K562 (cell line): ENCODE data around the gene PGAP2. TPM values are rescaled to one million over a fixed set of nuclear protein-coding genes. Genes with fewer than 3 reads are reported as not detected.

Experiments used
- COPS2 ChIP-seq: fragments of 450-650 bp; conservative IDR thresholded peaks from 2 replicates; pipeline ENCODE4 v1.6.1; 2016; ENCODE audit warnings: mild to moderate bottlenecking, moderate library complexity
- CTBP1 ChIP-seq: fragments of 450-650 bp; IDR thresholded peaks from 2 replicates; pipeline ENCODE4 v1.6.1; 2016; ENCODE audit warnings: borderline replicate concordance
- ELF4 ChIP-seq: fragments of 450-650 bp; formaldehyde crosslinking; IDR thresholded peaks from 2 replicates; pipeline ENCODE4 v1.4.0; 2022; ENCODE audit warnings: missing genetic modification characterization
- MXD1 ChIP-seq: fragments of 250-450 bp; sonication (Bioruptor Pico); IDR thresholded peaks from 2 replicates; pipeline ENCODE4 v1.8.0; 2021; ENCODE audit warnings: borderline replicate concordance, mild to moderate bottlenecking, moderate library complexity; ENCODE audit not compliant: poor library complexity, severe bottlenecking
- OTX1 ChIP-seq: fragments of 450-650 bp; formaldehyde crosslinking; IDR thresholded peaks from 2 replicates; pipeline ENCODE4 v1.4.0; 2022; ENCODE audit warnings: mild to moderate bottlenecking
- PHF20 ChIP-seq: fragments of 450-650 bp; IDR thresholded peaks from 2 replicates; pipeline ENCODE4 v1.6.1; 2018; ENCODE audit not compliant: partially characterized antibody
- PTBP1 ChIP-seq: fragments of 200-400 bp; formaldehyde crosslinking; IDR thresholded peaks from 2 replicates; pipeline ENCODE4 v1.6.1; 2017; ENCODE audit warnings: low read depth, low read length
- PTTG1 ChIP-seq: fragments of 450-650 bp; IDR thresholded peaks from 2 replicates; pipeline ENCODE4 v1.6.1; 2016; ENCODE audit warnings: low read depth, mild to moderate bottlenecking, missing genetic modification characterization, missing compliant biosample characterization
- RAD21 ChIP-seq, 2 experiments: fragments of 250-450 bp in 1 of 2; fragments of 450-650 bp in 1 of 2; sonication (Bioruptor Pico) in 1 of 2; formaldehyde crosslinking in 1 of 2; IDR thresholded peaks in 1 of 2; conservative IDR thresholded peaks in 1 of 2; 2 replicates each; pipeline versions ENCODE4 v1.4.0 to v1.8.0; 2020 to 2022; ENCODE audit warnings: mild to moderate bottlenecking in 2 of 2, moderate library complexity in 1 of 2
- SRSF1 ChIP-seq: fragments of 200-400 bp; formaldehyde crosslinking; IDR thresholded peaks from 2 replicates; pipeline ENCODE4 v1.6.1; 2017; ENCODE audit warnings: mild to moderate bottlenecking, low read depth, low read length, moderate library complexity
- TARDBP ChIP-seq: fragments of 450-650 bp; IDR thresholded peaks from 2 replicates; pipeline ENCODE4 v1.6.1; 2016
- THAP12 ChIP-seq: fragments of 250-450 bp; sonication (Bioruptor Pico); IDR thresholded peaks from 2 replicates; pipeline ENCODE4 v1.9.0; 2021; ENCODE audit warnings: mild to moderate bottlenecking, inconsistent platforms
- XRCC5 ChIP-seq: fragments of 200-400 bp; formaldehyde crosslinking; IDR thresholded peaks from 2 replicates; pipeline ENCODE4 v1.6.1; 2017; ENCODE audit warnings: low read depth, mild to moderate bottlenecking, low read length
- ZBTB1 ChIP-seq: sonication (generic); formaldehyde crosslinking; IDR thresholded peaks from 2 replicates; pipeline ENCODE4 v1.8.1; 2023; ENCODE audit warnings: missing genetic modification reagents, low read depth, mild to moderate bottlenecking, borderline replicate concordance
- ZNF133 ChIP-seq: fragments of 250-450 bp; sonication (Bioruptor Pico); IDR thresholded peaks from 2 replicates; pipeline ENCODE4 v1.4.0; 2020; ENCODE audit warnings: mild to moderate bottlenecking
- ZNF140 ChIP-seq: fragments of 250-450 bp; sonication (Bioruptor Pico); IDR thresholded peaks from 2 replicates; pipeline ENCODE4 v1.8.0; 2021; ENCODE audit warnings: moderate library complexity, mild to moderate bottlenecking, inconsistent platforms
- ZNF518B ChIP-seq: fragments of 250-450 bp; sonication (Bioruptor Pico); IDR thresholded peaks from 2 replicates; pipeline ENCODE4 v1.5.0; 2021; ENCODE audit warnings: mild to moderate bottlenecking, moderate library complexity
- polyA plus RNA-seq, 8 experiments: library from polyadenylated mRNA; depleted of rRNA in 4 of 8; stranded (reverse) in 5 of 8; unstranded in 3 of 8; fragments of >200 nt; fragmentation: Nextera tagmentation in 2 of 8; fragmentation: Illumina TruSeq in 1 of 8; extraction: Ambion mirVana in 2 of 8; extraction: Trizol in 1 of 8; gene quantifications; 2 replicates each; pipeline versions ENCODE4 v1.2.1 to v1.2.3, GENCODE V29; 2011 to 2014; ENCODE audit warnings: inconsistent platforms in 1 of 8, missing spikeins in 1 of 8
- total RNA-seq, 7 experiments: library from RNA; depleted of rRNA in 6 of 7; stranded (reverse); fragments of >200 nt in 6 of 7; fragmentation: Illumina TruSeq in 2 of 7; extraction: Trizol in 2 of 7; gene quantifications; 2 replicates each; pipeline versions ENCODE4 v1.2.1 to v1.2.3, GENCODE V29; 2011 to 2021; ENCODE audit warnings: low replicate concordance in 1 of 7
- TF ChIP-seq, protein P1 (sequence below): fragments of 150-350 bp; IDR thresholded peaks from 2 replicates; pipeline ENCODE4 v1.6.1; 2014; ENCODE audit warnings: low read depth, mild to moderate bottlenecking, low read length, borderline replicate concordance

PGAP2 gene
- total and polyA plus RNA-seq, 9 of the 15 experiments (the other 6 are each of a cell fraction or from before 2014, with no cell fraction given), result 17.9 to 47.2 (median 33.7) TPM

DNA sequence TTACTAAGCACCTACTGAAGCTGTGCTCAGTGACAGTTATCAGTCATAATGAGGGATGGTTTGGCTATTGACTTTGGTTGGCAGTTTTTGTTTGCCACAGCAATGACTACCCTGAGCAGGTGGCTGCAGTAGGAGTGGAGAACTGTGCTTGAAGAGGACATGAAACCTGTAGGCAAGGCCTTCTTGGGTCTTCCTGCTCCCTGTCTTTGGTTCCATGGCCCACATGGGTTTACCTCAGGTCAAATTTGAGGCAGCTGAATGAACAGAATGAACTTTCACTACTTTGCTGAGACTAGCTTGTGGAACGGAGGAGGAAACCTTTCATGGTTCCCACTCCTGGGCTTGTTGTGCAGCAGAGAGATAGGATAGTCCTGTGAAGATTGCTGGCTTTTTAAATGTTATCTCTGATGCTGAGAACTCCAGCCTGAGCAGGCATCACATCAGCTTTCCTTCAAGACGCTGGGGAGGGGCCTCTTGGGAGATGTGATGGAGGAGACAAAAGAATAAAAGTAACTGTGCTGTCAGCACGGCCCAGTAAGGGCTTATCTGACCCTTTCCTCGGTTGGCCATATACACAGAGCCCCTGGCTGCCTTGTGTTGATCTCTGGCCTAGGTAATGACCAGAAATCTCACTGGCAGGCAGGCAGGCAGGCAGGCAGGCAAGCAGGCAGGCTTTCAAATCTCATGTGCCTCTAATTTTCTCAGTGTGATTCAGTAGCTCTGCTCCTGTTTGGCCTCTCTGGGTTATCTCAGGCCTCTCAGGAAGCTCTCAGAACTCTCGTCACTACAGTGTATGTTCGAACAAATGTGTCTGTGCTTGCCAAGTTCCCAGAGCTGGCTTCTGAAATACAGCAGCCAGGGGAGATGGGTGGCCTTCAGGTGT is 59.1 kb downstream of the PGAP2 start (continued):
- TF ChIP-seq PTTG1 (tag), result no peak
- no peak for TF ChIP-seq ZNF133
- no peak for TF ChIP-seq ZNF518B (CRISPR knock-in tag)
- TF ChIP-seq SRSF1, result no peak
- no peak for TF ChIP-seq TARDBP
- TF ChIP-seq XRCC5, result no peak
- TF ChIP-seq ZNF140 (CRISPR knock-in tag), result no peak
- TF ChIP-seq PTBP1, result no peak
- TF ChIP-seq, protein P1, sequence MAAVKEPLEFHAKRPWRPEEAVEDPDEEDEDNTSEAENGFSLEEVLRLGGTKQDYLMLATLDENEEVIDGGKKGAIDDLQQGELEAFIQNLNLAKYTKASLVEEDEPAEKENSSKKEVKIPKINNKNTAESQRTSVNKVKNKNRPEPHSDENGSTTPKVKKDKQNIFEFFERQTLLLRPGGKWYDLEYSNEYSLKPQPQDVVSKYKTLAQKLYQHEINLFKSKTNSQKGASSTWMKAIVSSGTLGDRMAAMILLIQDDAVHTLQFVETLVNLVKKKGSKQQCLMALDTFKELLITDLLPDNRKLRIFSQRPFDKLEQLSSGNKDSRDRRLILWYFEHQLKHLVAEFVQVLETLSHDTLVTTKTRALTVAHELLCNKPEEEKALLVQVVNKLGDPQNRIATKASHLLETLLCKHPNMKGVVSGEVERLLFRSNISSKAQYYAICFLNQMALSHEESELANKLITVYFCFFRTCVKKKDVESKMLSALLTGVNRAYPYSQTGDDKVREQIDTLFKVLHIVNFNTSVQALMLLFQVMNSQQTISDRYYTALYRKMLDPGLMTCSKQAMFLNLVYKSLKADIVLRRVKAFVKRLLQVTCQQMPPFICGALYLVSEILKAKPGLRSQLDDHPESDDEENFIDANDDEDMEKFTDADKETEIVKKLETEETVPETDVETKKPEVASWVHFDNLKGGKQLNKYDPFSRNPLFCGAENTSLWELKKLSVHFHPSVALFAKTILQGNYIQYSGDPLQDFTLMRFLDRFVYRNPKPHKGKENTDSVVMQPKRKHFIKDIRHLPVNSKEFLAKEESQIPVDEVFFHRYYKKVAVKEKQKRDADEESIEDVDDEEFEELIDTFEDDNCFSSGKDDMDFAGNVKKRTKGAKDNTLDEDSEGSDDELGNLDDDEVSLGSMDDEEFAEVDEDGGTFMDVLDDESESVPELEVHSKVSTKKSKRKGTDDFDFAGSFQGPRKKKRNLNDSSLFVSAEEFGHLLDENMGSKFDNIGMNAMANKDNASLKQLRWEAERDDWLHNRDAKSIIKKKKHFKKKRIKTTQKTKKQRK, result no peak
- TF ChIP-seq ELF4 (CRISPR knock-in tag), result no peak
- no peak for TF ChIP-seq OTX1
- peak in 1 of 2 experiments; percentile 21; a peak in 2 of 4 replicates for TF ChIP-seq RAD21 (CRISPR knock-in tag; conservative IDR thresholded peaks at IDR 0.05 in 1 of 2, IDR thresholded peaks at IDR 0.05 in 1 of 2)
- peak; percentile 97 for TF ChIP-seq CTBP1
- TF ChIP-seq PHF20, result no peak
- no peak for TF ChIP-seq THAP12 (CRISPR knock-in tag)
- TF ChIP-seq ZBTB1 (CRISPR knock-in tag), result no peak
- no peak for TF ChIP-seq COPS2
- TF ChIP-seq MXD1 (CRISPR knock-in tag), result no peak
